B cell (primary cell): ENCODE measurements around the gene RALB. TPM values are rescaled to one million over a fixed set of nuclear protein-coding genes. Genes with fewer than 3 reads are reported as not detected.

Experiments used
- ATAC-seq: fragments of 200-7000 bp; cut with Tn5 transposase; one replicate; pipeline ENCODE4 v1.10.0; 2021; ENCODE audit warnings: low read depth, mild to moderate bottlenecking, moderate number of reproducible peaks, moderate library complexity
- CTCF ChIA-PET: fragments of 350-600 bp; sonication (Branson Sonifier 250); formaldehyde crosslinking; loops from one replicate; lab custom pipeline; 2021; ENCODE audit warnings: antibody characterized with exemption, inconsistent platforms; lab: Charles Lee
- POLR2A ChIA-PET: fragments of 350-600 bp; sonication (Branson Sonifier 250); formaldehyde crosslinking; loops from one replicate; lab custom pipeline; 2021; ENCODE audit warnings: antibody characterized with exemption; lab: Charles Lee
- DNase-seq: peaks from one replicate; pipeline ENCODE4 v3.0.0; 2013
- H2AFZ ChIP-seq: 2 replicates; pipeline ENCODE4 v1.6.1; 2012; ENCODE audit warnings: mild to moderate bottlenecking, low read depth, low read length; ENCODE audit not compliant: insufficient read depth, poor library complexity, severe bottlenecking
- H3K27ac ChIP-seq, 2 donors: 1 replicate in 1 of 2; 2 replicates in 1 of 2; pipeline ENCODE4 v1.5.1; 2012 to 2013; ENCODE audit warnings: low read length in 2 of 2, mild to moderate bottlenecking in 2 of 2, moderate library complexity in 1 of 2
- H3K27me3 ChIP-seq, 4 experiments: fragments of 200-600 bp in 1 of 4; sonication (generic) in 1 of 4; replicated peaks in 1 of 4; 1 replicate in 2 of 4; 2 replicates in 2 of 4; pipeline versions ENCODE4 v1.6.1 to v1.7.0; 2013 to 2016; ENCODE audit warnings: low read length in 3 of 4, mild to moderate bottlenecking in 2 of 4, mixed read lengths in 1 of 4, moderate library complexity in 1 of 4; ENCODE audit not compliant: insufficient read depth in 4 of 4, control insufficient read depth in 3 of 4; ENCODE audit errors: control extremely low read depth in 1 of 4
- H3K36me3 ChIP-seq, 2 experiments: replicated peaks in 1 of 2; 1 replicate in 1 of 2; 2 replicates in 1 of 2; pipeline versions ENCODE4 v1.6.1 to v1.7.1; 2013; ENCODE audit warnings: low read length in 1 of 2; ENCODE audit not compliant: insufficient read depth in 2 of 2, control insufficient read depth in 1 of 2; ENCODE audit errors: control extremely low read depth in 1 of 2, extremely low read depth in 1 of 2
- H3K4me1 ChIP-seq, 2 donors: fragments of 200-600 bp in 1 of 2; sonication (generic) in 1 of 2; 1 replicate in 1 of 2; 2 replicates in 1 of 2; pipeline versions ENCODE4 v1.5.1 to v1.6.1; 2013 to 2017; ENCODE audit warnings: low read length in 2 of 2; ENCODE audit not compliant: control insufficient read depth in 2 of 2, insufficient read depth in 2 of 2
- H3K4me2 ChIP-seq: replicated peaks from 2 replicates; pipeline ENCODE3; 2012; ENCODE audit warnings: mild to moderate bottlenecking, low read depth, low read length; ENCODE audit not compliant: poor library complexity, severe bottlenecking
- H3K4me3 ChIP-seq, 5 experiments: fragments of 200-600 bp in 1 of 5; sonication (generic) in 1 of 5; 1 replicate in 3 of 5; 2 replicates in 2 of 5; pipeline versions ENCODE4 v1.5.1 to v1.7.0; 2011 to 2016; ENCODE audit warnings: low read length in 4 of 5, mild to moderate bottlenecking in 4 of 5, low read depth in 2 of 5, control low read depth in 1 of 5, moderate library complexity in 1 of 5; ENCODE audit not compliant: insufficient read depth in 1 of 5; ENCODE audit errors: control extremely low read depth in 1 of 5, extremely low read depth in 1 of 5
- H3K79me2 ChIP-seq: fragments of 200-600 bp; sonication (generic); one replicate; pipeline ENCODE4 v1.6.0; 2016; ENCODE audit warnings: low read length; ENCODE audit not compliant: control insufficient read depth, insufficient read depth
- H3K9ac ChIP-seq: fragments of 200-600 bp; sonication (generic); 2 replicates; pipeline ENCODE4 v1.6.1; 2017; ENCODE audit warnings: mild to moderate bottlenecking, low read length, moderate library complexity
- H3K9me3 ChIP-seq, 3 donors: one replicate each; pipeline versions ENCODE4 v1.6.1 to v1.7.1; 2013; ENCODE audit warnings: low read length in 2 of 3; ENCODE audit not compliant: control insufficient read depth in 2 of 3, insufficient read depth in 1 of 3; ENCODE audit errors: control extremely low read depth in 1 of 3
- H4K20me1 ChIP-seq: 2 replicates; pipeline ENCODE4 v1.6.0; 2012; ENCODE audit warnings: mild to moderate bottlenecking, low read length; ENCODE audit not compliant: insufficient read depth, control insufficient read depth, poor library complexity, severe bottlenecking
- H3K27ac Mint-ChIP-seq: one replicate; pipeline ENCODE4 v1.8.0; 2021; ENCODE audit warnings: mixed read lengths
- H3K27me3 Mint-ChIP-seq: one replicate; pipeline ENCODE4 v1.8.0; 2021; ENCODE audit warnings: mixed read lengths
- H3K4me1 Mint-ChIP-seq: one replicate; pipeline ENCODE4 v1.8.0; 2021; ENCODE audit warnings: mixed read lengths
- H3K4me3 Mint-ChIP-seq: one replicate; pipeline ENCODE4 v1.8.0; 2021; ENCODE audit warnings: mixed read lengths
- H3K9me3 Mint-ChIP-seq: one replicate; pipeline ENCODE4 v1.8.0; 2022; ENCODE audit warnings: mixed read lengths; ENCODE audit not compliant: insufficient read depth
- CTCF ChIP-seq: fragments of 200-600 bp; IDR thresholded peaks from one replicate; pipeline ENCODE4 v1.8.0; 2022; ENCODE audit warnings: antibody characterized with exemption, mild to moderate bottlenecking
- EZH2 ChIP-seq: IDR thresholded peaks from 2 replicates; pipeline ENCODE4 v1.6.1; 2012; ENCODE audit warnings: borderline replicate concordance, low read depth, mild to moderate bottlenecking, moderate library complexity, low read length; ENCODE audit not compliant: insufficient read depth, poor library complexity, severe bottlenecking
- WGBS: methylation state at CpG from one replicate; pipeline ENCODE4 v1.1.5; 2013; ENCODE audit warnings: missing lambda C conversion rate; ENCODE audit not compliant: insufficient coverage; 5-methylcytosine and 5-hydroxymethylcytosine counted together
- intact Hi-C: fragments of 100-400 bp; cut with micrococcal nuclease; formaldehyde crosslinking; loops from one replicate; pipeline ENCODE4 v1.10.0; 2022
- polyA plus RNA-seq: library from polyadenylated mRNA; depleted of rRNA; stranded (reverse); fragments of >200 nt; gene quantifications from 2 replicates; pipeline ENCODE4 v1.2.3, GENCODE V29; 2012
- total RNA-seq, 2 donors: library from RNA; stranded (reverse); fragments of 120-200 nt in 1 of 2; gene quantifications; 1 replicate in 1 of 2; 2 replicates in 1 of 2; pipeline versions ENCODE4 v1.2.3 to v1.2.4, GENCODE V29; 2013 to 2022

RALB gene
- total and polyA plus RNA-seq, 2 donors (not counting 1 experiment from before 2014, with no cell fraction given): 19.3 to 35.9 TPM

GRCh38 chr2:120254178-120254577 is 1.5 kb downstream of the RALB start:
- Histone ChIP-seq H3K9me3 (peaks cover 0 to 8% (median 0%) of the 10 kb centered on the region in 3 donors), H4K20me1 (peaks cover 16% of the 10 kb centered on the region), H3K4me2 (peak overlapping the region; percentile 82), H3K27me3 (peaks cover 0 to 5% (median 0%) of the 10 kb centered on the region in 4 experiments), H2AFZ (no peak overlapping the region), H3K36me3 (peaks cover 0 to 3% of the 10 kb centered on the region in 2 experiments), H3K27ac (no peak overlapping the region), H3K4me1 (peaks cover 43 to 53% of the 10 kb centered on the region in 2 donors), H3K79me2 (peaks cover 71% of the 10 kb centered on the region), H3K4me3 (peak overlapping the region in 4 of 5 experiments; percentile 63 to 95 (median 92)), H3K9ac (peak overlapping the region; percentile 87)
- H3K9me3 Mint-ChIP-seq: peaks cover 2% of the 10 kb centered on the region
- WGBS: 71% methylated on average over 4 of the region's 8 CpGs
- CTCF ChIA-PET: interaction anchor here (4.3 kb wide), 1 partner anchor 79 kb away, joined by 29 read pairs; no protein-coding TSS in a partner anchor
- H3K27ac Mint-ChIP-seq: peak overlapping the region; percentile 96
- intact Hi-C loops: loop anchor here (5.0 kb wide), 1 partner anchor 33 kb away; no protein-coding TSS in a partner anchor
- POLR2A ChIA-PET: no interaction called here
- no peak for ATAC-seq
- H3K27me3 Mint-ChIP-seq: peaks cover 8% of the 10 kb centered on the region
- DNase-seq: no peak
- TF ChIP-seq CTCF (no peak), EZH2 (no peak)
- peaks cover 62% of the 10 kb centered on the region for H3K4me1 Mint-ChIP-seq
- peak overlapping the region; percentile 98 for H3K4me3 Mint-ChIP-seq

GRCh38 chr2:120255071-120255470 is 2.4 kb downstream of the RALB start:
- ATAC-seq: no peak
- WGBS: 100% methylated on average over 1 of the region's 6 CpGs
- peaks cover 65% of the 10 kb centered on the region for H3K4me1 Mint-ChIP-seq
- peak overlapping the region in 1 of 5 experiments; percentile 32 for H3K4me3 ChIP-seq
- H3K27me3 ChIP-seq: peaks cover 0 to 5% (median 0%) of the 10 kb centered on the region in 4 experiments
- peaks cover 0 to 3% of the 10 kb centered on the region in 2 experiments for H3K36me3 ChIP-seq
- H3K27me3 Mint-ChIP-seq: peaks cover 3% of the 10 kb centered on the region
- DNase-seq: no peak
- peaks cover 2% of the 10 kb centered on the region for H3K9me3 Mint-ChIP-seq
- TF ChIP-seq CTCF: no peak
- TF ChIP-seq EZH2: no peak
- peak overlapping the region; percentile 63 for H3K4me3 Mint-ChIP-seq
- H4K20me1 ChIP-seq: peaks cover 16% of the 10 kb centered on the region
- intact Hi-C loops: no loop called here
- peaks cover 0 to 11% (median 0%) of the 10 kb centered on the region in 3 donors for H3K9me3 ChIP-seq
- ChIA-PET POLR2A (interaction anchor here (0.5 kb wide), 2 partner anchors 57 to 1274 kb away, joined by 4 to 5 read pairs; no protein-coding TSS in a partner anchor), CTCF (interaction anchor here (0.7 to 4.3 kb wide), 4 partner anchors 22 to 80 kb away, joined by 3 to 29 read pairs (median 6); no protein-coding TSS in a partner anchor)
- H3K27ac Mint-ChIP-seq: no peak overlapping the region
- no peak overlapping the region for H2AFZ ChIP-seq
- H3K9ac ChIP-seq: no peak overlapping the region
- no peak overlapping the region for H3K4me2 ChIP-seq
- no peak overlapping the region for H3K27ac ChIP-seq
- peaks cover 43 to 53% of the 10 kb centered on the region in 2 donors for H3K4me1 ChIP-seq
- peaks cover 72% of the 10 kb centered on the region for H3K79me2 ChIP-seq
